Peyer's patch (tissue), 4 donors: ENCODE measurements around the gene TSPAN18. TPM values are rescaled to one million over a fixed set of nuclear protein-coding genes. Genes with fewer than 3 reads are reported as not detected.

Experiments
- DNase-seq, 3 donors: peaks; one replicate each; pipeline ENCODE4 v3.0.0-alpha.2; 2017 to 2019
- H3K27ac ChIP-seq, 4 donors: fragments of 200-600 bp; sonication (generic); one replicate each; pipeline ENCODE4 v1.5.1; 2016 to 2019
- H3K27me3 ChIP-seq, 2 donors: fragments of 200-600 bp; sonication (generic); one replicate each; pipeline ENCODE4 v1.5.1; 2019
- H3K36me3 ChIP-seq, 3 donors: fragments of 200-600 bp; sonication (generic); one replicate each; pipeline ENCODE4 v1.5.1; 2016 to 2019
- H3K4me1 ChIP-seq, 4 donors: fragments of 200-600 bp; sonication (generic); one replicate each; pipeline ENCODE4 v1.5.1; 2016 to 2019
- H3K4me3 ChIP-seq, 4 donors: fragments of 200-600 bp; sonication (generic); 1 replicate in 3 of 4; 2 replicates in 1 of 4; pipeline ENCODE4 v1.5.1; 2016 to 2019; ENCODE audit warnings: mild to moderate bottlenecking in 1 of 4
- H3K9me3 ChIP-seq, 4 donors: fragments of 200-600 bp; sonication (generic); one replicate each; pipeline ENCODE4 v1.5.1; 2016 to 2019; ENCODE audit warnings: mild to moderate bottlenecking in 1 of 4
- POLR2A ChIP-seq, 2 donors: fragments of 450-650 bp; IDR thresholded peaks; one replicate each; pipeline ENCODE4 v1.5.1; 2017; ENCODE audit warnings: antibody characterized with exemption in 2 of 2, mild to moderate bottlenecking in 2 of 2, moderate library complexity in 2 of 2
- total RNA-seq, 4 donors: library from RNA; depleted of rRNA; stranded (reverse); fragments of >200 nt; gene quantifications; one replicate each; pipeline ENCODE4 v1.1.0, GENCODE V29; 2016
- TF ChIP-seq, protein P1 (sequence below), 6 experiments: fragments of 450-650 bp in 4 of 6; fragments of 200-600 bp in 2 of 6; sonication (generic) in 1 of 6; IDR thresholded peaks; one replicate each; pipeline ENCODE4 v1.5.1; 2017 to 2019; ENCODE audit warnings: antibody characterized with exemption in 6 of 6, mild to moderate bottlenecking in 3 of 6, moderate library complexity in 1 of 6

The TSPAN18 gene
- total RNA-seq, 4 donors from 2014 or later, result 1.1 to 19.8 (median 3.1) TPM

GRCh38 chr11:44775366-44775984 is 48.7 kb downstream of the TSPAN18 start:
- peak; percentile 49 to 85 (median 69) for DNase-seq
- Histone ChIP-seq H3K4me3 (no peak overlapping the region), H3K27ac (peak overlapping the region in 1 of 4 donors; percentile 72), H3K4me1 (peaks cover 0 to 6% (median 0%) of the 10 kb centered on the region in 4 donors), H3K36me3 (no peaks in the 10 kb centered on the region), H3K9me3 (no peaks in the 10 kb centered on the region), H3K27me3 (no peaks in the 10 kb centered on the region)
- TF ChIP-seq, protein P1, sequence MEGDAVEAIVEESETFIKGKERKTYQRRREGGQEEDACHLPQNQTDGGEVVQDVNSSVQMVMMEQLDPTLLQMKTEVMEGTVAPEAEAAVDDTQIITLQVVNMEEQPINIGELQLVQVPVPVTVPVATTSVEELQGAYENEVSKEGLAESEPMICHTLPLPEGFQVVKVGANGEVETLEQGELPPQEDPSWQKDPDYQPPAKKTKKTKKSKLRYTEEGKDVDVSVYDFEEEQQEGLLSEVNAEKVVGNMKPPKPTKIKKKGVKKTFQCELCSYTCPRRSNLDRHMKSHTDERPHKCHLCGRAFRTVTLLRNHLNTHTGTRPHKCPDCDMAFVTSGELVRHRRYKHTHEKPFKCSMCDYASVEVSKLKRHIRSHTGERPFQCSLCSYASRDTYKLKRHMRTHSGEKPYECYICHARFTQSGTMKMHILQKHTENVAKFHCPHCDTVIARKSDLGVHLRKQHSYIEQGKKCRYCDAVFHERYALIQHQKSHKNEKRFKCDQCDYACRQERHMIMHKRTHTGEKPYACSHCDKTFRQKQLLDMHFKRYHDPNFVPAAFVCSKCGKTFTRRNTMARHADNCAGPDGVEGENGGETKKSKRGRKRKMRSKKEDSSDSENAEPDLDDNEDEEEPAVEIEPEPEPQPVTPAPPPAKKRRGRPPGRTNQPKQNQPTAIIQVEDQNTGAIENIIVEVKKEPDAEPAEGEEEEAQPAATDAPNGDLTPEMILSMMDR (IDR thresholded peaks at IDR 0.05), result peak; percentile 47 to 76 (median 64)
- TF ChIP-seq POLR2A (IDR thresholded peaks at IDR 0.05), result no peak

GRCh38 chr11:44775985-44776446 is 49.3 kb downstream of the TSPAN18 start:
- no peak overlapping the region for H3K4me3 ChIP-seq
- H3K4me1 ChIP-seq, result peaks cover 0 to 6% (median 0%) of the 10 kb centered on the region in 4 donors
- no peaks in the 10 kb centered on the region for H3K36me3 ChIP-seq
- no peaks in the 10 kb centered on the region for H3K9me3 ChIP-seq
- peak in 1 of 3 donors; percentile 21 for DNase-seq
- H3K27me3 ChIP-seq, result no peaks in the 10 kb centered on the region
- TF ChIP-seq, protein P1 (IDR thresholded peaks at IDR 0.05), result no peak
- TF ChIP-seq POLR2A (IDR thresholded peaks at IDR 0.05), result no peak
- H3K27ac ChIP-seq, result no peak overlapping the region

GRCh38 chr11:44776551-44777208 is 49.9 kb downstream of the TSPAN18 start:
- peaks cover 0 to 6% (median 0%) of the 10 kb centered on the region in 4 donors for H3K4me1 ChIP-seq
- no peak overlapping the region for H3K4me3 ChIP-seq
- peak in 1 of 3 donors; percentile 11 for DNase-seq
- TF ChIP-seq POLR2A (IDR thresholded peaks at IDR 0.05), result no peak
- TF ChIP-seq, protein P1 (IDR thresholded peaks at IDR 0.05), result no peak
- no peaks in the 10 kb centered on the region for H3K36me3 ChIP-seq
- no peaks in the 10 kb centered on the region for H3K27me3 ChIP-seq
- H3K27ac ChIP-seq, result no peak overlapping the region
- no peaks in the 10 kb centered on the region for H3K9me3 ChIP-seq

GRCh38 chr11:44777209-44778194 is 50.7 kb downstream of the TSPAN18 start:
- no peak overlapping the region for H3K4me3 ChIP-seq
- DNase-seq, result peak in 1 of 3 donors; percentile 27
- no peaks in the 10 kb centered on the region for H3K9me3 ChIP-seq
- no peaks in the 10 kb centered on the region for H3K27me3 ChIP-seq
- TF ChIP-seq, protein P1 (IDR thresholded peaks at IDR 0.05), result no peak
- no peak for TF ChIP-seq POLR2A (IDR thresholded peaks at IDR 0.05)
- H3K36me3 ChIP-seq, result no peaks in the 10 kb centered on the region
- H3K4me1 ChIP-seq, result peaks cover 0 to 6% (median 0%) of the 10 kb centered on the region in 4 donors
- no peak overlapping the region for H3K27ac ChIP-seq
